Epithelial cell of esophagus (primary cell): Measurements from ENCODE around the gene EIF3I.

ENCODE experiments used
- DNase-seq: peaks from one replicate; pipeline ENCODE4 v3.0.0; 2010; ENCODE audit warnings: low read depth
- H3K4me3 ChIP-seq: 2 replicates; pipeline ENCODE4 v1.5.1; 2011; ENCODE audit warnings: mild to moderate bottlenecking, low read length, control low read depth
- CTCF ChIP-seq: IDR thresholded peaks from 2 replicates; pipeline ENCODE4 v1.5.1; 2011; ENCODE audit warnings: low read depth, mild to moderate bottlenecking, low read length, control low read depth, inconsistent platforms; ENCODE audit not compliant: insufficient read depth; ENCODE audit errors: missing control alignments

The EIF3I gene

GRCh38 chr1:32221980-32222755 is at the start of gene EIF3I, which contains the start of gene TMEM234:
Gene EIF3I (plus strand): TSS chr1:32222407. CDS start chr1:32222442, 35 bp downstream.
Gene TMEM234 (minus strand): TSS chr1:32222353. CDS start chr1:32222322, 31 bp downstream.
- DNase-seq: peak; percentile 93
- no peak for TF ChIP-seq CTCF
- H3K4me3 ChIP-seq: peak within 1 kb of the TSS; percentile 98

GRCh38 chr1:32172621-32173245 is 49.5 kb upstream of the EIF3I start:
- H3K4me3 ChIP-seq: no peak overlapping the region
- no peak for TF ChIP-seq CTCF
- peak; percentile 73 for DNase-seq

- no peak overlapping the region for H3K4me3 ChIP-seq
- no peak for DNase-seq
- no peak for TF ChIP-seq CTCF
Measured at GRCh38 chr1:32178380-32179192, 43.6 kb upstream of the EIF3I start.

GRCh38 chr1:32179193-32179442 is 43.1 kb upstream of the EIF3I start:
- no peak for TF ChIP-seq CTCF
- DNase-seq: no peak

GRCh38 chr1:32179443-32180185 is 42.6 kb upstream of the EIF3I start, which contains the start of gene TXLNA:
Gene TXLNA (plus strand): TSS chr1:32179675. CDS start chr1:32180346, 671 bp downstream.
- H3K4me3 ChIP-seq: peak within 1 kb of the TSS; percentile 47
- peak; percentile 86 for DNase-seq
- no peak for TF ChIP-seq CTCF

More at GRCh38 chr1:32179193-32179442, 43.1 kb upstream of the EIF3I start:
- H3K4me3 ChIP-seq: peak overlapping the region; percentile 47
